Suprapubic skin (tissue), 3 donors: ENCODE measurements around the gene SEC61A1.

Source experiments
- POLR2A ChIP-seq, 2 donors: fragments of 450-650 bp; IDR thresholded peaks; one replicate each; pipeline ENCODE4 v1.6.1; 2017; ENCODE audit warnings: antibody characterized with exemption in 2 of 2, mild to moderate bottlenecking in 2 of 2, moderate library complexity in 2 of 2
- TF ChIP-seq, protein P1 (sequence below), 2 donors: fragments of 200-600 bp in 1 of 2; fragments of 450-650 bp in 1 of 2; sonication (generic) in 1 of 2; IDR thresholded peaks; one replicate each; pipeline ENCODE4 v1.5.1; 2016 to 2019; ENCODE audit warnings: antibody characterized with exemption in 2 of 2, mild to moderate bottlenecking in 1 of 2, moderate library complexity in 1 of 2

GRCh38 chr3:128091586-128091985 lies 39.3 kb downstream of the SEC61A1 start:
- TF ChIP-seq, protein P1, sequence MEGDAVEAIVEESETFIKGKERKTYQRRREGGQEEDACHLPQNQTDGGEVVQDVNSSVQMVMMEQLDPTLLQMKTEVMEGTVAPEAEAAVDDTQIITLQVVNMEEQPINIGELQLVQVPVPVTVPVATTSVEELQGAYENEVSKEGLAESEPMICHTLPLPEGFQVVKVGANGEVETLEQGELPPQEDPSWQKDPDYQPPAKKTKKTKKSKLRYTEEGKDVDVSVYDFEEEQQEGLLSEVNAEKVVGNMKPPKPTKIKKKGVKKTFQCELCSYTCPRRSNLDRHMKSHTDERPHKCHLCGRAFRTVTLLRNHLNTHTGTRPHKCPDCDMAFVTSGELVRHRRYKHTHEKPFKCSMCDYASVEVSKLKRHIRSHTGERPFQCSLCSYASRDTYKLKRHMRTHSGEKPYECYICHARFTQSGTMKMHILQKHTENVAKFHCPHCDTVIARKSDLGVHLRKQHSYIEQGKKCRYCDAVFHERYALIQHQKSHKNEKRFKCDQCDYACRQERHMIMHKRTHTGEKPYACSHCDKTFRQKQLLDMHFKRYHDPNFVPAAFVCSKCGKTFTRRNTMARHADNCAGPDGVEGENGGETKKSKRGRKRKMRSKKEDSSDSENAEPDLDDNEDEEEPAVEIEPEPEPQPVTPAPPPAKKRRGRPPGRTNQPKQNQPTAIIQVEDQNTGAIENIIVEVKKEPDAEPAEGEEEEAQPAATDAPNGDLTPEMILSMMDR (IDR thresholded peaks at IDR 0.05), result no peak
- TF ChIP-seq POLR2A (IDR thresholded peaks at IDR 0.05), result no peak
